Spinal cord (tissue), 10 donors: ENCODE measurements around the gene FRMPD4. TPM values are rescaled to one million over a fixed set of nuclear protein-coding genes. Genes with fewer than 3 reads are reported as not detected.

ENCODE experiments used
- DNase-seq, 6 donors: peaks; one replicate each; pipeline versions ENCODE4 v3.0.0 to v3.0.0-alpha.2; 2013 to 2015; ENCODE audit warnings: low spot score in 6 of 6, low read depth in 4 of 6
- H3K27ac ChIP-seq: one replicate; pipeline ENCODE4 v1.5.1; 2013; ENCODE audit warnings: low read depth, low read length, control low read depth
- H3K27me3 ChIP-seq: one replicate; pipeline ENCODE4 v1.6.1; 2013; ENCODE audit warnings: low read length; ENCODE audit not compliant: control insufficient read depth, insufficient read depth
- H3K36me3 ChIP-seq: one replicate; pipeline ENCODE4 v1.6.1; 2013; ENCODE audit warnings: low read length; ENCODE audit not compliant: control insufficient read depth, insufficient read depth
- H3K4me1 ChIP-seq: one replicate; pipeline ENCODE4 v1.6.1; 2013; ENCODE audit warnings: low read length; ENCODE audit not compliant: control insufficient read depth, insufficient read depth
- H3K4me3 ChIP-seq: one replicate; pipeline ENCODE4 v1.5.1; 2013; ENCODE audit warnings: low read depth, low read length, control low read depth
- H3K9me3 ChIP-seq: one replicate; pipeline ENCODE4 v1.6.1; 2013; ENCODE audit warnings: low read length; ENCODE audit not compliant: control insufficient read depth, insufficient read depth
- WGBS: methylation state at CpG from one replicate; pipeline ENCODE4 v1.1.5; 2013; ENCODE audit warnings: missing lambda C conversion rate; ENCODE audit not compliant: insufficient coverage; 5-methylcytosine and 5-hydroxymethylcytosine counted together
- polyA plus RNA-seq, 2 donors: library from polyadenylated mRNA; unstranded; fragments of 120-200 nt; gene quantifications; one replicate each; pipeline ENCODE4 v1.2.1, GENCODE V29; 2013; ENCODE audit not compliant: insufficient read length in 2 of 2
- total RNA-seq, 2 donors: library from RNA; depleted of rRNA in 1 of 2; stranded (reverse); fragments of 120-200 nt in 1 of 2; fragments of >200 nt in 1 of 2; gene quantifications; one replicate each; pipeline versions ENCODE4 v1.2.3 to v1.2.4, GENCODE V29; 2013 to 2014
- donor health status: healthy.

Gene FRMPD4
- total and polyA plus RNA-seq, 4 donors, result 2.6 to 9.8 (median 5.9) TPM

DNA sequence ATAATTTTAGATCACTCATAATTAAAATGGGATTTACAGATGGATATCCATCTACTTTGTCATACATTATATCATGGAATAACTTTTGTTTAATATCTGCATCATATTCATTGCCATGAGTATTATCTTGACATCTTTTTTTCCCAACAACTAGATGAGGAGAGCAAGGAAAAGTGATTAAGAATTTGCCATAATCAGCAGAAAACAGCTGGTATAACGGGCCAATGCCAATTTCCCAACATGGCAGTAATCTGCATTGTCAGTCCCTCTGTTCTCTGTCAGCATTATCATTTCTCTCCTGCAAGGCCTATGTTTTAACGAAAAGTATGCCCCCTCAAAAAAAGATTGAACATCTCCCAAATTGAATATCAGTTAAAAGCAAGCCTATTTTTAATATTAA lies 314.0 kb downstream of the FRMPD4 start:
- WGBS, result 75% methylated on average over 1 of the region's 2 CpGs
- Histone ChIP-seq H3K27me3 (no peaks in the 10 kb centered on the region), H3K9me3 (no peaks in the 10 kb centered on the region), H3K36me3 (no peaks in the 10 kb centered on the region), H3K4me1 (no peaks in the 10 kb centered on the region), H3K4me3 (no peak overlapping the region), H3K27ac (no peak overlapping the region)
- DNase-seq, result no peak

DNA sequence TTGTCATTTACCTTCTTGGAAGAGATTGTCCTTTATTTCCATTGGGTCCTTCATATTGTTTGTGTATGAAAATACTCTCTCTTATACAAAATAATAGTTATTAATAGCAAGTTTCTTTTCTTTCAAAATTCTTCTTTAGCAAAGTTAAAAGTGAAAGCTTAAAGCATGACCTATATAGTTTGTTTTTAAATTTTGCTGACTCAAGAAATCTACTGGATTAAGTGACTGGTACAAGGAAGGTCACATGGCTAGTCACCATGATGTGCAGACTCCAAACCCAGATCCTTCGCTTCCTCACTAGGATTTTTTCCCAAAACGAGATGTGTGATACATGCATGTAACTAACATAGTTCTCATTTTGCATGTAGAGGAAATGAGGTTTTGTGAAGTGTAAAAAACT lies 322.7 kb downstream of the FRMPD4 start:
- WGBS, result no CpG with 5 or more reads among the region's 2 CpGs
- no peaks in the 10 kb centered on the region for H3K27me3 ChIP-seq
- no peak overlapping the region for H3K4me3 ChIP-seq
- H3K36me3 ChIP-seq, result no peaks in the 10 kb centered on the region
- DNase-seq, result no peak
- H3K9me3 ChIP-seq, result no peaks in the 10 kb centered on the region
- no peaks in the 10 kb centered on the region for H3K4me1 ChIP-seq
- H3K27ac ChIP-seq, result no peak overlapping the region

DNA sequence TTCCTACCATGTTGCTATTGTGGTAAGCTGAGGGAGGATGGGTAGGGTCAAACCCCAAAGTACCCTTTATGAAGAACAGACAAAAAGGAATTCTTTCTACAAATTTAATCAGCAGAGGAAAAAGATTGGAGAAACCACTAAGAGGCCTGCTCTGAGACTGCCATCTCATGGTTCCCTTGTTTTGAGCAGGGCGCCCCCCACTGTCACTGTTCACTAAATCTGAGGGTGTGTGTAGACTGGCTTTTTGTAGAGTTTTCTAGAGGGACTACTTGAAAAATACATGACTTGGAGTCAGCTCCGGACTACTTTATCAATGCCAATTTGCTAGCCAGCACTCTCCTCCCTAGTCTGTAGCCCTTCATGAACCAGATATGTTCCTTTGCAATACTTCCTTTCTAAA lies 324.8 kb downstream of the FRMPD4 start:
- H3K4me3 ChIP-seq, result no peak overlapping the region

DNA sequence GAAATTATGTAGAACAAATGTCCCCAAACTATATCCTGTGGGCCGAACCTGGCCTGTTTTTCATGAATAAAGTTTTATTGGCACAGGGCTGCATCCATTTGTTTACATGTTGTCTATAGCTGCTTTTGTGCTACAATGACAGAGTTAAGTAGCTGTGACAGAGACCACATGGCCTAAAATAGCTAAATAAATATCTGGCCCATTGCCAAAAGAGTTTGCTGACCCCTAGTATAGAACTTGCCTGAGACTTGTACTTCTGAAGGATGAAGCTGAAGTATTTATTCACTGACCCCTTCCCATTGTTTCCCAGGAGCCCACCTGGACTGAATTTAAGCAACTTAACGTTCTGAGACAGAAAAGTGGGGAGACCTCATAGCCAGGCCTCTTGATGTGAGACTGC lies 325.6 kb downstream of the FRMPD4 start:
- no peak overlapping the region for H3K4me3 ChIP-seq
- H3K36me3 ChIP-seq, result no peaks in the 10 kb centered on the region
- H3K4me1 ChIP-seq, result no peaks in the 10 kb centered on the region
- no peak overlapping the region for H3K27ac ChIP-seq
- DNase-seq, result no peak
- 40% methylated on average over 1 of the region's 2 CpGs for WGBS
- H3K9me3 ChIP-seq, result no peaks in the 10 kb centered on the region
- no peaks in the 10 kb centered on the region for H3K27me3 ChIP-seq

More for the DNA sequence above, 324.8 kb downstream of the FRMPD4 start:
- no peaks in the 10 kb centered on the region for H3K9me3 ChIP-seq
- H3K27ac ChIP-seq, result no peak overlapping the region
- H3K27me3 ChIP-seq, result no peaks in the 10 kb centered on the region
- no peaks in the 10 kb centered on the region for H3K4me1 ChIP-seq
- 40% methylated on average over 1 of the region's 2 CpGs for WGBS
- DNase-seq, result no peak
- H3K36me3 ChIP-seq, result no peaks in the 10 kb centered on the region

DNA sequence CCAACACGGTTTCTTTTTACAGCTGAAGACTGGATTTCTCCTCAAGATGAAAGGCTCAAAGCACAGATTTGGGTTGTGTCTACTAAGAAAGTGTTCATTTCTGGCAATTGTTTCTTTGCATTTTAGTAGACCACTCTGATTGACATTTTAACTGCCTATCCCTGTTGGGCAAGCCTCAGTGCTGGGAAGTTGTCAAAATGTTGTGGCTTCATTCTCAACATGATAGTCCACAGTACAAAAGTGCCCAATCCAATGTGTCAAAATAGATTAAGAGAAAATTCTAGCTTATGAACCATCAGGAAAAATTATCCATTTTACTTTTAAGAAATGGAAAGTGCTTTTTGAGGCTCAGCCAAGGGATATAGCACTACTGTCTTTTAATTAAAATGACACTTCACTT lies 329.0 kb downstream of the FRMPD4 start:
- no peaks in the 10 kb centered on the region for H3K27me3 ChIP-seq
- no peak overlapping the region for H3K27ac ChIP-seq
- no peaks in the 10 kb centered on the region for H3K4me1 ChIP-seq
- no peaks in the 10 kb centered on the region for H3K9me3 ChIP-seq
- 80% methylated on average over 1 of the region's 1 CpG for WGBS
- H3K4me3 ChIP-seq, result no peak overlapping the region
- no peaks in the 10 kb centered on the region for H3K36me3 ChIP-seq
- peak in 1 of 6 donors; percentile 8 for DNase-seq

DNA sequence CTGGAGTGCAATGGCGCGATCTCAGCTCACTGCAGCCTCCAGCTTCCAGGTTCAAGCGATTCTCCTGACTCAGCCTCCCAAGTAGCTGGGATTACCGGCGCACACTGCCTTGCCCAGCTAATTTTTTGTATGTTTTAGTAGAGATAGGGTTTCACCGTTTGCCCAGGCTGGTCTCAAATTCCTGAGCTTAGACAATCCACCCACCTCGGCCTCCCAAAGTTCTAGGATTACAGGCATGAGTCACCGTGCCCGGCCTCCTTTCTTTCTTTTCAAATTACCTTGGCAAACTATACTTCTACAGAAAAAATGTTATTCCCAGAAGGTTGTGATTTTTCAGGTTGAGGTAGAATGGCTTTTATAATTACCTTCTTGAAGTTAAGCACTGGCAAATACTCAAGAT lies 331.0 kb downstream of the FRMPD4 start:
- WGBS, result 79% methylated on average over 5 of the region's 9 CpGs
- Histone ChIP-seq H3K36me3 (no peaks in the 10 kb centered on the region), H3K4me1 (no peaks in the 10 kb centered on the region), H3K27me3 (no peaks in the 10 kb centered on the region), H3K9me3 (no peaks in the 10 kb centered on the region), H3K27ac (no peak overlapping the region), H3K4me3 (no peak overlapping the region)
- DNase-seq, result no peak

DNA sequence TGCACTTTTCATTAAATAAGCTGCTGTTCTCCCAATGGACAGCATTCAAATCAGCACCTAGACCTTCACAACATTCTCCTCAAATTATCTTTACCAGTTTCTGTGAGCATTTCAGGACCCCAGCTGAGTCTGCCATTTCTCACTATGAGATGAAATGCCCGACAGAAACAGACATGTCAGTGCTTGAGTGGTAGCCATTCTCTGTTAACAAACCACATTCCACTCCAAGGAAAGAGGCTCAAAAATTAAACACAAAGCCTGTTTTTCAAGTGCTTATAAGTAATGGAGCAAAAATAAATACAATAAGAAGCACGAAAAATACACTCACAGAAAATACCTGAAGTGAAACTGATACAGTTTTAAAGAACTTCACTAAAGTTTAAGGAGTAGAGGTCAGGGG lies 332.8 kb downstream of the FRMPD4 start:
- H3K27me3 ChIP-seq, result no peaks in the 10 kb centered on the region
- H3K27ac ChIP-seq, result no peak overlapping the region
- no peak for DNase-seq
- H3K9me3 ChIP-seq, result no peaks in the 10 kb centered on the region
- WGBS, result no CpG with 5 or more reads among the region's 2 CpGs
- H3K4me3 ChIP-seq, result no peak overlapping the region
- H3K4me1 ChIP-seq, result no peaks in the 10 kb centered on the region
- H3K36me3 ChIP-seq, result no peaks in the 10 kb centered on the region

DNA sequence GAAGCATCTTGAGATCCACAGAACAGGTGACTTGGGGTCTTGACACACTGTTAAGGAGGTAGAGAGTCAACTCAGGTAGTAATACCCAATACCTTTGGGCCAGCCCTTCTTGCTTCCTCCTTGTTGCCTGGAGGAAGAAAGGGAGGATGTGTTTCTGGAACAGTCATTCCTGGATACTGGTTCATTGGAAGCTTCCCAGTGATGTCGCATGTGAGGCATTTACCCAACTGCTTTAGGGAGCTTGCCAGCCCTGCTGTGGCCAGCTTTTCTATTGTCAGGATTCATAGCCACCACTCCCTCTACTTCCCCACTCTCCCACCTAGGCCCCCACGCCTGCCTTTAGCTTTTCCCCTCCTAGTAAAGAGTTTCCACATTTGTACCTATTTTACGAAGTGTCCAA lies 342.7 kb downstream of the FRMPD4 start:
- 65% methylated on average over 3 of the region's 3 CpGs for WGBS
- Histone ChIP-seq H3K27ac (no peak overlapping the region), H3K9me3 (no peaks in the 10 kb centered on the region), H3K4me3 (no peak overlapping the region), H3K27me3 (no peaks in the 10 kb centered on the region), H3K4me1 (no peaks in the 10 kb centered on the region), H3K36me3 (no peaks in the 10 kb centered on the region)
- no peak for DNase-seq

DNA sequence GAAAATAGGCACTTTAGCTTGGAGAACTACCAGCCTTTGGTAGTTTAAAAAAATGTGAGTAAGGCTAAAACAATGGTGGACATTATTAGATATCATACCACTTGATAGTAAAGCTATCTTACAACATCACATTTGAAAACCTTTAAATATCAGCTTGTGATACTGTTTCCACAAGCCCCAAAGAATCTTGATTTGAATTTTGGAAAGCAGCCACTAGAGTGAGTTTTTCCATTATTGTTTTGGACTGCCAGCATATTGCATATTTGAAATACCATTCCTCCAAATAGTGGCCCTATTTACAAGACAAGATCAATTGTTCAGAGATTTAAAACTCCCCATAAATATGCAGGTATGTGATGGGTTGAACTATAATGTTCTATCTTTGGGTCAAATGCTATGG lies 349.9 kb downstream of the FRMPD4 start:
- no peaks in the 10 kb centered on the region for H3K4me1 ChIP-seq
- DNase-seq, result no peak
- no peaks in the 10 kb centered on the region for H3K36me3 ChIP-seq
- H3K4me3 ChIP-seq, result no peak overlapping the region
- no peaks in the 10 kb centered on the region for H3K9me3 ChIP-seq
- no peak overlapping the region for H3K27ac ChIP-seq
- no peaks in the 10 kb centered on the region for H3K27me3 ChIP-seq

DNA sequence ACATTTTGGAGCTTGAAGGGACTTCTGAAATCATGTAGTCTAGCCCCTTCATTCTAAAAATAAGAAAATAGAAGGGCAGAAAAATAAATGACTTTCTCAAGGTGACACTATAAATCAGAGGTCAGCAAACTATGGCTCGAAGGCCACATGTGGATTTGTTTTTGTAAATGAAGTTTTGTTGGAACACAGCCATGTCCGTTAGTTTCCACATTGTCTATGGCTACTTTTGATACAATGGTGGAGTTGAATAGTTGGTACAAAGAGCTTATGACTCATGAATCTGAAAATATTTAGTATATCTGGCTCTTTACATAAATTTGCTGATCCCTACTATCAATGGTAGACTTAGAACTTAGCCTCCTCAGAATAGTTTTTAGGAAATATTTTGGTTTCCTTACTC lies 350.5 kb downstream of the FRMPD4 start:
- H3K4me3 ChIP-seq, result no peak overlapping the region
- DNase-seq, result no peak
- H3K27me3 ChIP-seq, result no peaks in the 10 kb centered on the region
- no peaks in the 10 kb centered on the region for H3K36me3 ChIP-seq
- WGBS, result 60% methylated on average over 1 of the region's 2 CpGs
- H3K4me1 ChIP-seq, result no peaks in the 10 kb centered on the region
- H3K9me3 ChIP-seq, result no peaks in the 10 kb centered on the region
- no peak overlapping the region for H3K27ac ChIP-seq
